Fibroblast of mammary gland (primary cell): ENCODE measurements around the gene ATXN7L1.

Source experiments
- DNase-seq: peaks from one replicate; pipeline ENCODE4 v3.0.0-alpha.2; 2010; ENCODE audit warnings: low read depth
- H3K4me3 ChIP-seq: 2 replicates; pipeline ENCODE4 v1.5.1; 2011; ENCODE audit warnings: low read depth, mild to moderate bottlenecking, low read length, moderate library complexity; ENCODE audit not compliant: control insufficient read depth
- CTCF ChIP-seq: conservative IDR thresholded peaks from 2 replicates; pipeline ENCODE4 v1.5.1; 2011; ENCODE audit warnings: low read depth, low read length, inconsistent platforms; ENCODE audit not compliant: control insufficient read depth, insufficient read depth

ATXN7L1 gene

GRCh38 chr7:105905910-105906568 is 29.6 kb upstream of the ATXN7L1 start:
- TF ChIP-seq CTCF = no peak
- no peak overlapping the region for H3K4me3 ChIP-seq
- DNase-seq = no peak

- TF ChIP-seq CTCF = no peak
- H3K4me3 ChIP-seq = no peak overlapping the region
- no peak for DNase-seq
Measured at GRCh38 chr7:105905209-105905909, 29.0 kb upstream of the ATXN7L1 start.

GRCh38 chr7:105904064-105904463 is 27.7 kb upstream of the ATXN7L1 start:
- no peak for TF ChIP-seq CTCF
- no peak overlapping the region for H3K4me3 ChIP-seq
- no peak for DNase-seq

GRCh38 chr7:105902325-105902911 is 26.0 kb upstream of the ATXN7L1 start:
- no peak overlapping the region for H3K4me3 ChIP-seq
- no peak for DNase-seq
- no peak for TF ChIP-seq CTCF

GRCh38 chr7:105897999-105898398 is 21.6 kb upstream of the ATXN7L1 start:
- no peak for TF ChIP-seq CTCF
- DNase-seq = no peak
- H3K4me3 ChIP-seq = no peak overlapping the region

GRCh38 chr7:105896407-105896911 is 20.1 kb upstream of the ATXN7L1 start:
- no peak for DNase-seq
- no peak for TF ChIP-seq CTCF
- H3K4me3 ChIP-seq = no peak overlapping the region
